Measurements from ENCODE around the gene SETD2.
"Not testable (repeated sequence)": the region's sequence is repeated elsewhere in the genome, so short reads cannot be mapped to it uniquely, and the experiment has no call there.

The SETD2 gene

GRCh38 chr3:47026432-47026831 lies 137.5 kb downstream of the SETD2 start:
- not testable (repeated sequence) for DNase-seq

- DNase-seq, result no peak
Measured at GRCh38 chr3:47024932-47025331, 139.0 kb downstream of the SETD2 start.

GRCh38 chr3:47022641-47023071 lies 141.3 kb downstream of the SETD2 start:
- no peak for DNase-seq

DNA sequence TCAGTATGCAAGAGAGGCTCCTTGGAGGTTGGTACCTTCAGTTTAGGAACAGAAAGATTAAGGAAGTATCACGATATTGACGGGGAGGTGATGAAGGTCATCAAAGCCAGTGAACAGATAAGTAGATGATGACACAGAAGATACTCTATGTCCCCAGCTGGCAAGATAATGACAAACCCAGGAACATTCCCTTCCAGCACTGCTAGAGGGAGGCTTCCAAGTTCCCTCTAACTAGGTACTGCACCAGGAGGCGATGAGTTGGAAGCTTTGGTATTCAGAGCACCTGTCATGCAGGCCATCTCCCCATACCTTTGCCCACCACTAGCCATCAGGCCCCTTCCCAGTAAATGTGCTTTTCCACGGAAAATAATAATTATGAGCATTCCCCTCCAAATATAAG lies 143.6 kb downstream of the SETD2 start:
- no peak for DNase-seq

- DNase-seq, result no peak
Measured at GRCh38 chr3:47019201-47019600, 144.7 kb downstream of the SETD2 start.

DNA sequence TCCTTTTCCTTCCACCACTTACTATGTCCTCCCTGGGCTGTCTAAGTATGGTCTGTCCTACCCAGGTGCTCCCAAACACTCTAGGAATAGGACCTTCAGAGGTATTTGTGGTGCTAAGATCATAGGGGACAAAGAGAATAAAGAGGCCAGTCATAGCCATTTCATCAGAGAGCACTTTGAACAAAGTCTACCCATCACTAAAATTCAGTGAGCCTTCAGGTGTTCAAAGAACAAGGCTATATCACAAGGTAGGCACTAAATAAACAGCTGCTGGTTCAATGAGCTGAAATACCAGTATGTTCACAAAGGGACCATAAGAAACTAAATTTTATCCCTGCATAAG lies 145.7 kb downstream of the SETD2 start:
- DNase-seq, result no peak

DNA sequence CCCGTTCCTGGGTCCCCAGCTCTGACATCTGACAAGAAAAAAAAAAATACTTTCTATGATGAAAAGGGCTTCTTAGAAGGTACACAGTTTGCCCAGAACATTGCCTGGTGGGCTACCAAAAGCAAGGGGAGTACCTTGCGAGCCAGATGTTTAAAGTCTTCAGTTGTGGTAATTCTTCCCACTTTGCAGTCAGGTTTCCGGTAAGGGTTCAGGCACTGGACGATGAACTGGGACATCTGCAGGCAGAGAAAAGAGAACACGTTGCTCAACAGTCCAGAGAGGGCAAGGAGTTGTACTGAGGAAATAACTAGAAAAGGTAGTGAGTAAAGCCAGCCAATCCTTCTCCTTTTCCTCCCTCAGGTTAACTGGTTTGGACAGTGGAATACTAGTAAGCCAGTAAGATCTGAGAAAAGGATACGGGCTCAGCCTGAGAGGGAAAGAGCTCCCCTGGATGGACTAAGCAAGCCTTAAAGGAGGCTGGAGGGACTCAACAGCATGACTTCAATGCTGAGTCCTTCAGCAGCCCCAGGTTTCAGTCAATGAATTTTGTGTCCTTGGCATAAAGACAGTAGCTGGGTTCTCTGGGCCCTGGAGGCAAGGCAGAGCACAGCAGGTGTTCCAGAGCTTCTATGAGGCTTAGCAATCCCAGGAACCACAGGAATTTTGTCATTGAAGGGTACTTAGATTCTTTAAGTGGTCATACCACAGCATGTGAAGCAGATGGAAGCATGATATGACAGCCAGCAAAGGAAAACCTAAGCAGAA lies 146.2 kb downstream of the SETD2 start:
- DNase-seq, result no peak

DNA sequence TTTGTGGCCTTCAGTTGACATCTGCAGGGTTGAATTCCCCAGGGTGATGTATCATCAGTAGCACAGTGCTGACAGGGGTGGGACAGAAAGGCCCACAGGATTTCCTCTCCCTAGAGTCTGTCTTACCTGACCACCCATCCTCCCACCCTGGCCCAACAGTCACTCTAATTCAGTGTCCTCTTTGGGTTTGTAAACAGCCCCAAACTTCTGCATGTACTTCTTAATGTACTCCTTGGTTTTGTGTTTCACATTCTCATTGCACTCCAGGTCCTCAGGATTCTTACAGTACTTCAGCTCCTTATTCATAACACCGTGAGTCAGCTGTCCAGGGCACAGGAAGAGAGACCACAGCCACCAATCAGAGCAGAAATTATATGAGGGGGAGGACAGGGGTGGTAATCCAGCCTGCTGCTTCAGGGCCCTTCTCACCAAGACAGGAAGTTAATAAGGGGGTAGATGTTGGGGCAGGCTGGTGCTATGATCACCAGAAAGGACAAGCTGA lies 146.9 kb downstream of the SETD2 start:
- no peak for DNase-seq

DNA sequence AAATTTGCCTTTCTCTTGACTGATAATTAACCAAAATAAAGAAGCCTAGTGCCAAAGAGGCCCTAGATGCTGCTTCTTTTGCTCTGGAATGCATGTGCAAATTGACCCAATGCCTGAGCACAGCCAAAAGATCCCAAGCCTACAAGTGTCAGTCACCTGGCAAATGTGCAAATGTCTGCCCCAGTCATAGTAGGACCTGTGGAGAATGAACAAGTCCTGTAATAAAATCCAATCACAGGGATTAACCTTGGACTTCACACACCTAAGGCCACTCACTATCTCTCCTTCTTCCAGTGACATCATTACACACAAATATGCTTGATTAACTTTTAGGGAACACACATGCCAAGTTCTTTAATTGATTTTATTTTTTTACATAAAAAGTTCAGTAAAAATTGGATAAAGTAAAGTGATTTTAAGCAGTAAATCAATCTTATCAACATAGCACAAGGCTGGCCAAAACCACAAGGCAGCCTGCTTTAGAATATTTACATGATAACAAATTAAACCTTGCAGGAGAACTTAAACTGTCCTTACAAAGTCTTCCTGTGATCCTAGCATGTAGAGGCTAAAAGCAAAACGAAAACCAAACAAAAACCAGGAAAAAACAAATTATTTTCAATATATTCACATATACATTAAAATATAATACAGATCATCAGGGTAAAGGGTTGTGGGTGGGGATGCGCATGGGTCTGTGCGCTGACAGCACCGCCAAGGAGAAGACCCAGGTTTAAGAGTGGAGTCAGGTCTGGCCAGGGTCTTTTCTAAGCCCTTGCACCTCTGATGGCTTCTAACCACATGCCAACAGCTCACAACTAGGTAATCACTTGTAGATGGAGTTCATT lies 147.6 kb downstream of the SETD2 start:
- no peak for DNase-seq

- DNase-seq, result no peak
Measured at GRCh38 chr3:47015151-47015550, 148.8 kb downstream of the SETD2 start.

DNA sequence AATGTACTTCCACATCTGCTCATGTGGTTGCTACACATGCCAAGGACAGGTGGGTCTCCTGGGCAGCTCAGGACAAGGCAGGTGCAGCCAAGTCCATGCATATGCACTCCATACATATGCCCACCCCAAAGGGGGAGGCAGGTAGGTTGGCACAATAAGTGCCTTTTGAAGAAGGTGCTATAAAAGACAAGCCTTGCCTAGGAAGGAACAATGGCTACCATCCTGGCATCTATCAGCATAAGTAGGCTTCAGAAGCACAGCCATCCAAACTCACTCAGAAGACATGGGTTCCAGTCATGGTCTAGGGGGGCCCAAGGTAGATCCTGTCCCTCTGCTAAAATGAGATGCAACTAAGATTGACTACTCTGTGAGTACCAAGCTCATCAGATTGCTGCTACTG lies 149.9 kb downstream of the SETD2 start:
- no peak for DNase-seq

GRCh38 chr3:47013231-47013630 lies 150.7 kb downstream of the SETD2 start:
- DNase-seq, result no peak

DNA sequence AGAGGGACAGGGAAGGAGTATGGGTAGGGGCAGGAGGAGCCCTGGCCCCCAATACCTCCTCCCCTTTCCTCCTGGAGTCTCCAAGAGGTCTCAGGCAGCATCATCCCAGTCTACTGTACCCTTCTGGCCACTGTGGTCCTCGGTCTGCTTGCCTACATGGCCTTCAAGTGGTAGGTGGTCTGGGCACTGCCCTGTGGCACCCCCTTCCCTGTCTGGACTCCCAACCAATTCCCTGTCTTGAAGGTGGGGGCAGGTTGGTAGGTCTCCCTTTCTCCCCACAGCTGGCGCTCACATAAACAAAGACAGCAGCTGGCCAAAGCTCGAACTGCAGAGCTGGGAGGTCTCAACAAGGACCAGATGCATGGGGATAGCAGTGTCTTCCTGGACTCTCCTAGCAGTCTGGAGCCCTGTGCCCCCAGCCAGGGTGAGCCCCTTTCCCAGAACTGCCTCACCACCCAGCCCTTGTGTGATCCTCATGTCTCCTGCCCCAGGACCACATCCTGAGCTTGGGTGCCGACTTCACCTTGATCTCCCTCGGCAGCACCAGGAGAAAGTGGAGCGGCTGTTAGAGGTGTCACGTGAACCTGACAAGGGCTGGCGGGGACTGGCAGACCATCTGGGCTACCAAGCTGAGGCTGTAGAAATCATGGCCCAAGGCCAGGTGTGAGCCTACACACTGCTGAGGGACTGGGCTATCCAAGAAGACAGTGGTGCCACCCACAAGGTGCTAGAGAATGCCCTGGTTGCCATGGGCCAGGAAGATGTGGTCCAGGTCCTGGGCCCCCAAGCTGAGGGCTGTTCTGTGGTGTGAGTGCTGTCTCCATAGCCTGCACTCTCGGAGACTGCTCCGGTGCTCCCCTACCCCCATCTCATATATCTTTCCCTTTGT lies 151.3 kb downstream of the SETD2 start:
- DNase-seq, result no peak

GRCh38 chr3:47011371-47011770 lies 152.5 kb downstream of the SETD2 start:
- no peak for DNase-seq

DNA sequence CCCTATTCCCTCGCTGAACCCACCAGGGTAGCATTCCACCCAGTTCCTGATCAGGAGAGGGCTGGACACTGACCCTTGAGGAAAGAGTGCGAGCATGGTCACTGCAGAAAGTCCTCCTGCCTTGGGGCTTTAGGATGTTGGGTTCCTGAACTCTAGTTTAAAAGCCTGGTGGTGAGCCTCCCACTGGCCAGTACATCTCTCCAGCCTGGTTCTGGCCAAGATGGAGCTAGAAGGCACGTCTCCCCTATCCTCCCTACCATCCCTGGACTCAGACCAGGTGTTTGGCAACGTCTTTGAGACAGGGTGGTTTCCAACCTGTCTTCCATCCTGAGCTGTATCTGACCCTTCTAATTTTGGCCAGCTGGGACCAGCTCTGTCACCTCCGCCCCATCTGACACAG lies 153.0 kb downstream of the SETD2 start:
- DNase-seq, result no peak

GRCh38 chr3:47010111-47010712 lies 153.7 kb downstream of the SETD2 start:
- no peak for DNase-seq

DNA sequence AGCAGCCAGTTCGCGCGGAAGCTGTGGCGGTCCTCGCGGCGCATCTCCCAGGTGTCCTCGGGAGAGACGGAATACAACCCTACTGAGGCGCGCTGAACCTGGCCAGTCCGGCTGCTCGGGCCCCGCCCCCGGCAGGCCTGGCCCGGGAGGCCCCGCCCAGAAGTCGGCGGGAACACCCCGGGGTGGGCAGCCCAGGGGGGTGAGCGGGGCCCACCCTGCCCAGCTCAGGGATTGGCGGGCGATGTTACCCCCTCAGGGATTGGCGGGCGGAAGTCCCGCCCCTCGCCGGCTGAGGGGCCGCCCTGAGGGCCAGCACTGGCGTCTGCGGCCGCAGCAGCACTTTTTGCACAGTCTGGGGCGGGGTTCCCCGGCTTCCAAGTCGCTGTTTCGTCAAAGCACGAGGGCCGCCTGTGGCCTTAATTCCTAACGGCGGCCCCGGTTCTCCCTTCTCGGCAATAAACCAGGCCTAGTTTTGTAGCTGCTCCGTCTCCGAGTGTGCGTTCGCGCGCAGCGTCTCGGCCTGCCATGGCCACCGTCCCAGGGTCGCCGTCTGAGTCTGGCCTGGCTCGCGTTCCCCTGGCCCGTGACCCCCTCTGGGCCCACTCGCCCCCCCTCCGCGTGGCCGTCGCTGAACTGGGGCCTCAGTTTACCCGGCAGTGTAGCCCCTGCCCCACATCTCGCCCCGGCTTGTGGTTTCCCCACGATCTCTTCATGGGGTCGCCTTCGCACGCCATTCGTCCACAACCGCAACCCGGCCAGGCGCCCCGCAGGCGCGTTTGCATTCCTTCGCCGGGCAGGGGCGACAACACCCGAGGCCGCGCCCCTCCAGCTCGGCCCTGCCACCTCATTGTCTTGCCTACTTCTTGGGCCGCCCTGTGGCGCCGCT lies 154.4 kb downstream of the SETD2 start:
- peak; percentile 90 for DNase-seq

- DNase-seq, result no peak
Measured at GRCh38 chr3:47008851-47009224, 155.1 kb downstream of the SETD2 start.

DNA sequence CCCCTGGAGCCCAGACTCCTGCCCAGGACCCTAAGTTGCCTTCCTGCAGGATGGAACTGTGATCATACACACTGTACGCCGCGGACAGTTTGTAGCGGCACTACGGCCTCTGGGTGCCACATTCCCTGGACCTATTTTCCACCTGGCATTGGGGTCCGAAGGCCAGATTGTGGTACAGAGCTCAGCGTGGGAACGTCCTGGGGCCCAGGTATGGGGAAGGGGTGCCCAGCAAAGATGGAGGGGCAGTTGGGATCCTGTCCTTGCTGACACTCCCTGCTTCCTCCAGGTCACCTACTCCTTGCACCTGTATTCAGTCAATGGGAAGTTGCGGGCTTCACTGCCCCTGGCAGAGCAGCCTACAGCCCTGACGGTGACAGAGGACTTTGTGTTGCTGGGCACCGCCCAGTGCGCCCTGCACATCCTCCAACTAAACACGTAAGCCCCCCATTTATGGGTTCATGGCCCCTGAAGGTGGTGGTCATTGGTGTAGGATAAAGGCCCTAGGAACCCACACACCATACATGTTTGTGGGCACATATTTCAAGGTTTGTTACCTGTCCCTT lies 155.6 kb downstream of the SETD2 start:
- DNase-seq, result no peak

- DNase-seq, result no peak
Measured at GRCh38 chr3:47007482-47008233, 156.3 kb downstream of the SETD2 start.

DNA sequence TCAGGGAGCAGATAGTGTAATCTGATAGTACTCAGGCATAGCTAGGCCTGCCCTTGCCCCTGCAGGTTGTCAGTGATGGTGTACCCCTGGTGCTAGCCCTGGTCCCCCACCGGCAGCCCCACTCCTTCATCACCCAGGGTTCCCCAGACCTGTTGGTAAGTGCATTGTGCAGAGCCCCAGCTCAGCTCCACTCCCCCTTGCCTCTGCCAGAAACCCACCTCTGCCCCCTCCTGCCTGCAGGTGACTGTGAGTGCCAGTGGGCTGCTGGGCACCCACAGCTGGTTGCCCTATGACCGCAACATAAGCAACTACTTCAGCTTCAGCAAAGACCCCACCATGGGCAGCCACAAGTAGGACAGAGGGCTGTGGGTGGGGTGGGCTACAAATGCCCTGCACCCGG lies 156.9 kb downstream of the SETD2 start:
- DNase-seq, result no peak
